ENCODE data around the gene YPEL4.
A peak's percentile ranks its signal among the peaks of the same experiment; 100 is the strongest.
"Not testable (repeated sequence)": the region's sequence is repeated elsewhere in the genome, so short reads cannot be mapped to it uniquely, and the experiment has no call there.

YPEL4 gene

GRCh38 chr11:57649826-57650738, at the start of gene YPEL4:
Gene YPEL4, minus strand, starts transcription at chr11:57649912. Its CDS starts 2,805 bp downstream, at chr11:57647107.
- DNase-seq: peak; percentile 60
- in situ Hi-C loops (cut with HindIII; ENCODE audit: low pct_ligation_motif_present, low pct_unique_long_range_greater_than_20kb, low sequenced_read_pairs): no loop called here

DNA sequence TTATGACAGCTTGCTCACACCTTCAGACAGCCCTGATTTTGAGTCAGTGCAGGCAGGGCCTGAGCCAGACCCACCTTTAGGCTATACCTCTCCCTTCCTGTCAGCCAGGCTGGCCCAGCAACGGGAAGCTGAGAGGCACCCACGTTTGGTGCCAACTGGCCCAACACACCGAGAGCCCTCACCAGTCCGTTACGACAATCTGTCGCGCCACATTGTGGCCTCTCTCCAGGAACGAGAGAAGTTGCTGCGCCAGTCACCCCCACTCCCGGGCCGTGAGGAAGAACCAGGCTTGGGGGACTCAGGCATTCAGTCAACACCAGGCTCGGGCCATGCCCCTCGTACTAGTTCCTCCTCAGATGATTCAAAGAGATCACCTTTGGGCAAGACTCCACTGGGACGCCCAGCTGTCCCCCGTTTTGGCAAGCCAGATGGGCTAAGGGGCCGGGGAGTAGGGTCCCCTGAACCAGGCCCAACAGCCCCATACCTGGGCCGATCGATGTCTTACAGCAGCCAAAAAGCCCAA, 49.2 kb upstream of the YPEL4 start:
- in situ Hi-C loops (cut with HindIII; ENCODE audit: low pct_ligation_motif_present, low pct_unique_long_range_greater_than_20kb, low sequenced_read_pairs): no loop called here
- DNase-seq: no peak

- in situ Hi-C loops (cut with HindIII; ENCODE audit: low pct_ligation_motif_present, low pct_unique_long_range_greater_than_20kb, low sequenced_read_pairs); DNase-seq: not testable (repeated sequence)
These were observed 40.8 kb upstream of the YPEL4 start for GRCh38 chr11:57690474-57690873.

GRCh38 chr11:57681168-57681567, 31.5 kb upstream of the YPEL4 start:
- in situ Hi-C loops (cut with HindIII; ENCODE audit: low pct_ligation_motif_present, low pct_unique_long_range_greater_than_20kb, low sequenced_read_pairs): no loop called here

GRCh38 chr11:57680552-57680874, 30.8 kb upstream of the YPEL4 start:
- in situ Hi-C loops (cut with HindIII; ENCODE audit: low pct_ligation_motif_present, low pct_unique_long_range_greater_than_20kb, low sequenced_read_pairs): no loop called here
- DNase-seq: peak; percentile 35

More at GRCh38 chr11:57681168-57681567, 31.5 kb upstream of the YPEL4 start:
- DNase-seq: no peak

DNA sequence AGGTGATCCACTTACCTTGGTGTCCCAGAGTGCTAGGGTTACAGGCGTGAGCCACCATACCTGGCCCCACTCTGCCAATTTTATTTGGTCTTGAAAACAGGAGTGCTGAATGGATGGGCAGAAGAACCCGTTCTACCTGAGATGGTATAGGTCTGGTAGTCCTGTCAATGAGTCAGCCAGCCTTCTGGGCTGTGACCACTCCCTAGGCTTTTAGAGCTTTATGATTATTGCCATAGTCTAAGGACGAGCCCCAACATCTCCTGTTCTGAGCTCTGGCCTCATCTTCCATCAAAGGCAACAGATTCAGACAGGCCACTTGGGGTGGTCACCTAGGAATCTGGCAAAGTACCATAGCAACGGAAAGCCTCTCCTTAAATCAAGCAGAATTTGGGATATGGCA, 29.7 kb upstream of the YPEL4 start:
- in situ Hi-C loops (cut with HindIII; ENCODE audit: low pct_ligation_motif_present, low pct_unique_long_range_greater_than_20kb, low sequenced_read_pairs): no loop called here
- no peak for DNase-seq

- no peak for DNase-seq
- in situ Hi-C loops (cut with HindIII; ENCODE audit: low pct_ligation_motif_present, low pct_unique_long_range_greater_than_20kb, low sequenced_read_pairs): no loop called here
These were observed 25.6 kb upstream of the YPEL4 start for GRCh38 chr11:57675176-57675941.

- in situ Hi-C loops (cut with HindIII; ENCODE audit: low pct_ligation_motif_present, low pct_unique_long_range_greater_than_20kb, low sequenced_read_pairs): no loop called here
- peak; percentile 81 for DNase-seq
These were observed 24.5 kb upstream of the YPEL4 start for GRCh38 chr11:57674251-57674650.

DNA sequence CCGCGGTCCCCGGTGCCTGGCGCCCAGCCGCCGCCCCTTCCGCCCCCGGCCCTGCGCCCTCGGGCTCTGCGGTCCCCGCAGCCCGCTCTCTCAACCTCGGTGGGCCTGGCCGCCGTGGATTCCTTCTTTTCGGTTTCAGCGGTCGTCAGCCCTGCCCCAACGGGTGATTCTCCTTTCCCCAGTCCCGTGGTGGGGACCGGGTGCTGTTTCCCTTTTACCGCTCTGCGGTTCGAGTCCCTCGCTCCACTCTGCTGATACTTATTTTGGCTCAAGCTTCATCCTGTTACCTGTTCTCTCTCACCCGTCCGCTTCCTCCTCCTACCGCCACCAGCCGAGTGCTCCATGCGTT, 18.7 kb upstream of the YPEL4 start:
- in situ Hi-C loops (cut with HindIII; ENCODE audit: low pct_ligation_motif_present, low pct_unique_long_range_greater_than_20kb, low sequenced_read_pairs): no loop called here
- DNase-seq: no peak

DNA sequence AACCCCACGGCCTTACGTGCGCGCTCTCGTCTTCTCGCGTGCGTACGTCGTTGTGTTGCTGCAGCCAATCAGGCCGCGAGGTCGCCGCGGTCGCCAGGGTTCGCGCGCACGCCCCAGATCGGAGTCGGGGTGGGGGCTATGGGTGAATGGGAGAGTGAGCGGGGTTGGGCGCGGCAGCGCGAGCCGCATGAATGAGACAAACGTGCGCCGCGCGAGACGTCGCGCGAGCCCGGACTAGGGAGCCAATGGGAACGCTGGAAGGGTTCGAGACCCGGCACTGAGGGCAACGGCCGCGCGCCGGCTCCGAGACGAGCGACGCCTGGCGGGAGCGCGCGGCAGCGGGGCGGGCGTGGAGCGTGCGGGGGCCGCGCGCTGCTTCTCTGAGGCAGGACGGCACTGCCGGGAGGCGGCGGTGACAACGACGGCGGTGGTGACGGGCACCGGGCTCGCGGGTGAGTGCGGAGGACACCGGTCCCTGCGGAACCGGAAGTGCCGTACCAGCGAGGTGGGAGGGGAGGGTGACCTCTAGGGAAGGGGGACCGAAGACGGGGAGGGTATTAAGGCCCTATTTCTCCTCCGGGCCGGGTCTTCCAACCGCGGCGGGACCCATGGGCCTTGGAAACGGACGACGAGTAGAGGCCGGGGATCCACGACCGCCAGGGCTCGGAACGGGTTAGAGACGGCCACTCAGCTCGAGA, 18.2 kb upstream of the YPEL4 start, which contains the start of gene ZDHHC5:
Gene ZDHHC5 (plus strand): TSS at position 379 of the 698 bp plus-strand sequence. CDS start 4,977 bp downstream, outside the sequence.
- in situ Hi-C loops (cut with HindIII; ENCODE audit: low pct_ligation_motif_present, low pct_unique_long_range_greater_than_20kb, low sequenced_read_pairs): no loop called here
- peak; percentile 96 for DNase-seq

DNA sequence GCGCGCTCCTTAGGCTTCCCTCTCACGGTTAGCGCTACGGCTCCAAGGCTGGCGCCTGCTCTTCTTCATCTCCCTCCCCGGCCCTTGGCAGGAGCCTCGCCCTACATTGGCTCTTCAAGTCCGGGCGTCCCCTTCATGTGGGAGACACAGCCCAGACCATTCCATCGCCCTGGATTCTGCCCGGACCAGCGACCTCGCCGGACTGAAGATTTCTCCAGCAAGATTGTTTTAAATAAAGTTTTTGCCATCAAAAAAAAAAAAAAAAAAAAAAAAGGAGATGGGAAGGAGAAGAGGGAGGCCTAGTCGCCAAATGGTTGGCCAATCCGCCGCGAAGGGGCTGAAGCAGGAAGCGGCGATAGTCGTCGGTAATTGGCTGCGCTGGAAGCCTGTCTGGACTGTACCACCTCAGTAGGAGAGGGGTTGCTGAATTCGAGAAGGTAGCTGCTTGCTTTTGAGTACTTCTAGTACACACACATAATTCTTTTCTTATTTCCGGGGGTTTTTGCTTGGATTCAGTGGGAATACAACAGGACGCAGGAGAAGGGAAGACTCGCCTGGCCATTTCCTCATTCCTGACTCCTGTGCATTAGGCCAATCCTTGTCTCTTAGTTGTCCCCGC, 17.5 kb upstream of the YPEL4 start:
- in situ Hi-C loops (cut with HindIII; ENCODE audit: low pct_ligation_motif_present, low pct_unique_long_range_greater_than_20kb, low sequenced_read_pairs): no loop called here
- peak; percentile 96 for DNase-seq

DNA sequence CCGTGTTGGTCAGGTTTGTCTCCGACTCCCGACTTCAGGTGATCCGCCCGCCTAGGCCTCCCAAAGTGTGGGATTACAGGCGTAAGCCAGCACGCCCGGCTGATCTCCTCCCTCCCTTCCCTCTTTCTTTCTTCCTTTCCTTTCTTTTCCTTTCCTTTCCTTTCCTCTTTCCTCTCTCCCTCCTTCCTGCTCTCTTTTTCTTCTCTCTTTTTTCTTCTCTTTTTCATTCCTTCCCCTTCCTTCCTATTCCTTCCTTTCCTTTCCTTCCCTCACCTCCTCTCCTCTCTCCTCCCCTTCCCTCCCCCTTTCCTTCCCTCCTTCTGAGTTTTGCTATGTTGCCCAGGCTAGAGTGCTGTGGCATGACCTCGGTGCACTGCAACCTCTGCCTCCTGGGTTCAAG, 14.3 kb upstream of the YPEL4 start:
- in situ Hi-C loops (cut with HindIII; ENCODE audit: low pct_ligation_motif_present, low pct_unique_long_range_greater_than_20kb, low sequenced_read_pairs): no loop called here

DNA sequence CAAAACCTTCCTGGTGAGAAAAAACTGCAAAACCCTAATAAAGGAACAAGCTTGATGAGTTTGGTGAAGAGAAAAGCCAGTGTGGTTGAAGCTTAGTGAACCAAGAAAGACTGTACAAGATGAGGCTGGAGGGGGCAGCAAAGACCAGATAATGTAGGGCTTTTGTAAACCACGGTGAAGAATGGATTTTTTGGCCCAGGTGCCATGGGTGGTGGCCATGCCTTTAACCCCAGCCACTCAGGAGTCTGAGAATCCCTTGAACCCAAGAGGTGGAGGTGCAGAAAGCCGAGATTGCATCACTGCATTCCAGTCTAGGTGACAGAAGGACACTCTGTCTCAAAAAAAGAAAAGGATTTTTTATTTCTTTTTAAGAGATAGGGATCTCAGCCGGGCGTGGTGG, 13.2 kb upstream of the YPEL4 start:
- in situ Hi-C loops (cut with HindIII; ENCODE audit: low pct_ligation_motif_present, low pct_unique_long_range_greater_than_20kb, low sequenced_read_pairs): no loop called here
- DNase-seq: peak; percentile 39

More for the DNA sequence above, 14.3 kb upstream of the YPEL4 start:
- DNase-seq: no peak

GRCh38 chr11:57659669-57660068, 10.0 kb upstream of the YPEL4 start:
- no peak for DNase-seq
- in situ Hi-C loops (cut with HindIII; ENCODE audit: low pct_ligation_motif_present, low pct_unique_long_range_greater_than_20kb, low sequenced_read_pairs): no loop called here

DNA sequence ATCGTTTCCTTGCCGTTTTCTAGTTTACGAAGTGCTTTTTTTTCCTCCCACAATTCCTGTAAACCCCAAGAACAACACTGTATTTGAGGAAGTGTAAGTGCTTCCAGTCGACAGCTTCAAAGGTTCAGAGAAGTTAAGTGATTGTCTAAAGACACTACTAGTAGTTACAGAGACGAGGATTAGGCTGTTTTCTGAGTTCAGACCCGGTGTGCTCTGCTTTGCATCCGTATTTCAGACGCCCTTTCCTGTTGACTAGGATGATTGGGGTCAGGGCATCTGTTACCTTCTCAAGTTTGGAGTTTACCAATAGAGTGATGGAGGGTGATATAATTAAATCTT, 8.3 kb upstream of the YPEL4 start:
- in situ Hi-C loops (cut with HindIII; ENCODE audit: low pct_ligation_motif_present, low pct_unique_long_range_greater_than_20kb, low sequenced_read_pairs): no loop called here
- no peak for DNase-seq

DNA sequence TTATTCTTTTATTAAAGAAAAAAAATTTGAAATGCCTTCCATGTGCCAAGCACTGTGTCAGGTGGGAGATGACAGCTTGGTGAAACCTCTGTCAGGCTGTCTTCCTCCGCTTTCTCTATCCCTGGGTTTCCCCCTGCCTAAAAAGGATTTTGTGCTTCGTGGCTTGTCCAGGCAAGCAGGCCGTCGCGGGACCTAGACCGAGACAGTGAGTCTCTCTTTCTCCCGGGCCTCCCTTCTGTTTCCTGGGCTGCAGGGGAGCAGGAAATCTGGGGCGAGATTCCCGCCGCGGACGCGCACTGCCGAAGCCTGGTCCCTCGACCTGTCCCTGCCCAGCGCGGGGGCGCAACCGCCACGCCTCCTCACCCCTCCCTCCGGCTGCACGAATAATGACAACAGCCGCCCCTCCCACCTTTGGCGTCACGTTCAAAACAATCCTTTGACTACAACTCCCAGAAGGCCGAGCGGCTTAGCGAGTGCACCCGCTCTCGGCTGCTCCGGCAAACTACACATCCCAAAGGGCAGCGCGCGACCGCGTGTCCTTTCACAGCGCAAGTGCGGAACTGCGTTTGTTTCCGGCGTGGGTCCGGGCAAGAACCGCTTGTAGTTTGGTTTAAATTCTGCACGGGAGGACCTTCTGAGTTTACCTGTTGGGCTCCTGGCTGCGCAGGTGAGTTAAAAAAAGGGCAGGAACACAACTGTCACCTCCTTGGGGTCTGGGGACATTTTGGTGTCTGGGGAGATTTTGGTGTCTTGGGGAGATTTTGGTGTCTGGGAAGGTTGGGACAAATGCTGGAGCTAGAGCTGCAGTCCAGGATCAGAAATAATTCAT, 7.7 kb upstream of the YPEL4 start, which contains the start of gene CLP1:
Gene CLP1 (plus strand): TSS at position 569 of the 829 bp plus-strand sequence. CDS start 1,715 bp downstream, outside the sequence.
- peak; percentile 98 for DNase-seq
- in situ Hi-C loops (cut with HindIII; ENCODE audit: low pct_ligation_motif_present, low pct_unique_long_range_greater_than_20kb, low sequenced_read_pairs): no loop called here

- in situ Hi-C loops (cut with HindIII; ENCODE audit: low pct_ligation_motif_present, low pct_unique_long_range_greater_than_20kb, low sequenced_read_pairs): no loop called here
- DNase-seq: no peak
These were observed 7.1 kb upstream of the YPEL4 start for GRCh38 chr11:57656885-57657193.

DNA sequence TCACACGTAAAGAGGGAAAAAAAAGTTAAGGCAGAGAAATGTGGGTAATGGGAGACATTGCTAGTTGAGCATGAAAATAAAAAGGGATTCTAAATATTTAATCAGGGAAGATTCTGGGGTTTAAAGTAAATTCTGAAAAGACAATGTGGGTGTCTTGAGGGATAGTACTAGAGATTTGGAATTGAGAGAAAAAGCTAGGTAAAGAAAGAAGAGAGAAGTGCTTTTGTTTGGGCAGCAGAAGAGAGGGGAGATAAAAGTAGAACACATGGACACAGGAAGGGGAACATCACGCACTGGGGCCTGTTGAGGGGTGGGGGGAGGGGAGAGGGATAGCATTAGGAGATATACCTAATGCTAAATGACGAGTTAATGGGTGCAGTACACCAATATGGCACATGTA, 3.5 kb upstream of the YPEL4 start:
- in situ Hi-C loops (cut with HindIII; ENCODE audit: low pct_ligation_motif_present, low pct_unique_long_range_greater_than_20kb, low sequenced_read_pairs): no loop called here
- no peak for DNase-seq
